ENCODE results near the gene CHCHD1.
"Not testable (repeated sequence)": the region's sequence is repeated elsewhere in the genome, so short reads cannot be mapped to it uniquely, and the experiment has no call there.

CHCHD1 gene

GRCh38 chr10:73781879-73782748 is at the start of gene CHCHD1:
Gene CHCHD1, plus strand, starts transcription at chr10:73782048. Its CDS starts 28 bp downstream, at chr10:73782076.
- DNase-seq, result peak; percentile 91

- DNase-seq, result no peak
Measured at GRCh38 chr10:73732426-73732825, 49.4 kb upstream of the CHCHD1 start.

GRCh38 chr10:73732931-73733623 is 48.8 kb upstream of the CHCHD1 start:
- DNase-seq, result no peak

- no peak for DNase-seq
Measured at GRCh38 chr10:73734028-73734720, 47.7 kb upstream of the CHCHD1 start.

- DNase-seq, result no peak
Measured at GRCh38 chr10:73734796-73735305, 47.0 kb upstream of the CHCHD1 start.

GRCh38 chr10:73740501-73741254 is 41.2 kb upstream of the CHCHD1 start:
- not testable (repeated sequence) for DNase-seq

GRCh38 chr10:73742454-73742734 is 39.5 kb upstream of the CHCHD1 start:
- DNase-seq, result no peak

GRCh38 chr10:73743327-73743904 is 38.4 kb upstream of the CHCHD1 start:
- DNase-seq, result no peak

GRCh38 chr10:73743905-73744663 is 37.8 kb upstream of the CHCHD1 start, which contains the start of gene SEC24C:
Gene SEC24C, plus strand, starts transcription at chr10:73744372. Its CDS starts 2,461 bp downstream, at chr10:73746833.
- DNase-seq, result peak; percentile 83

- peak; percentile 47 for DNase-seq
Measured at GRCh38 chr10:73744664-73744975, 37.2 kb upstream of the CHCHD1 start.

GRCh38 chr10:73746721-73747120 is 35.1 kb upstream of the CHCHD1 start:
- no peak for DNase-seq

GRCh38 chr10:73750819-73751218 is 31.0 kb upstream of the CHCHD1 start:
- no peak for DNase-seq

- no peak for DNase-seq
Measured at GRCh38 chr10:73756183-73756582, 25.7 kb upstream of the CHCHD1 start.

GRCh38 chr10:73758704-73759511 is 22.9 kb upstream of the CHCHD1 start:
- DNase-seq, result no peak

- DNase-seq, result no peak
Measured at GRCh38 chr10:73759512-73760115, 22.2 kb upstream of the CHCHD1 start.

GRCh38 chr10:73761781-73762180 is 20.1 kb upstream of the CHCHD1 start:
- no peak for DNase-seq

GRCh38 chr10:73762915-73763314 is 18.9 kb upstream of the CHCHD1 start:
- DNase-seq, result no peak

GRCh38 chr10:73763343-73763742 is 18.5 kb upstream of the CHCHD1 start:
- no peak for DNase-seq

- no peak for DNase-seq
Measured at GRCh38 chr10:73765066-73765465, 16.8 kb upstream of the CHCHD1 start.

GRCh38 chr10:73768881-73769280 is 13.0 kb upstream of the CHCHD1 start:
- DNase-seq, result no peak

All from 8988T (cell line).